Measurements from ENCODE around the gene RFX8. TPM values are rescaled to one million over a fixed set of nuclear protein-coding genes. Genes with fewer than 3 reads are reported as not detected.

Gene RFX8
- total and polyA plus RNA-seq, 2 of the 4 experiments (the other 2 are of a cell fraction), result 2.9 to 5.3 TPM

- Histone ChIP-seq H3K4ac (ENCODE audit: low read depth, low read length) (no peak overlapping the region), H3K9me3 (ENCODE audit: control insufficient read depth, insufficient read depth, low read length) (no peaks in the 10 kb centered on the region), H4K20me1 (ENCODE audit: insufficient read depth, low read length) (no peaks in the 10 kb centered on the region), H3K23ac (ENCODE audit: low read depth, low read length) (no peak overlapping the region), H3K27me3 (ENCODE audit: control insufficient read depth, insufficient read depth, low read length) (no peaks in the 10 kb centered on the region; the same call in 1 of the 2 replicates), H2BK15ac (ENCODE audit: low read depth, low read length) (no peak overlapping the region), H2BK120ac (ENCODE audit: low read depth, low read length) (no peak overlapping the region), H3K4me1 (ENCODE audit: control insufficient read depth, insufficient read depth, low read length) (no peaks in the 10 kb centered on the region), H3K14ac (replicated peaks; ENCODE audit: low read depth, low read length) (no peak overlapping the region), H4K8ac (ENCODE audit: low read depth in 2 of 2, low read length in 2 of 2) (no peak overlapping the region), H4K5ac (ENCODE audit: low read depth, low read length) (no peak overlapping the region), H3K56ac (ENCODE audit: extremely low read depth, insufficient read depth, low read length) (no peak overlapping the region), H2BK20ac (ENCODE audit: low read depth, low read length) (no peak overlapping the region), H3K36me3 (ENCODE audit: control insufficient read depth, insufficient read depth, low read length) (no peaks in the 10 kb centered on the region), H4K91ac (ENCODE audit: insufficient read depth, low read depth, low read length) (no peak overlapping the region), H3K9me1 (ENCODE audit: insufficient read depth, low read length) (no peaks in the 10 kb centered on the region), H3K18ac (ENCODE audit: low read depth, low read length) (no peak overlapping the region), H3K27ac (ENCODE audit: insufficient read depth, low read length) (no peak overlapping the region), H2BK5ac (ENCODE audit: low read depth, low read length, poor library complexity, severe bottlenecking) (no peak overlapping the region), H2AK5ac (ENCODE audit: low read depth, low read length) (no peak overlapping the region), H3K79me1 (ENCODE audit: low read depth in 1 of 2, low read length in 2 of 2) (no peaks in the 10 kb centered on the region), H3K4me3 (ENCODE audit: insufficient read depth, low read depth, low read length) (no peak overlapping the region), H2AK9ac (replicated peaks; ENCODE audit: low read depth, low read length, poor library complexity) (no peak overlapping the region), H2AFZ (replicated peaks; ENCODE audit: low read length, poor library complexity) (no peak overlapping the region), H3K4me2 (ENCODE audit: low read depth, low read length) (no peak overlapping the region), H3K9ac (ENCODE audit: low read depth, low read length) (no peak overlapping the region)
- ATAC-seq (ENCODE audit: low read depth), result peak; percentile 61; the same call in 1 of the 2 replicates
- POLR2A ChIA-PET (ENCODE audit: unreplicated experiment), result interaction anchor here (0.5 kb wide), 1 partner anchor 12 kb away, joined by 8 read pairs; no protein-coding TSS in a partner anchor
- intact Hi-C loops (cut with micrococcal nuclease), result no loop called here
- dilution Hi-C loops (cut with HindIII; ENCODE audit: low sequenced_read_pairs, unreplicated experiment), result no loop called here
- in situ Hi-C loops (cut with MboI; ENCODE audit: low sequenced_read_pairs), result loop anchor here (10.0 kb wide), 1 partner anchor 485 kb away; no protein-coding TSS in a partner anchor
- no TSS peak for BruUV-seq (replicated peaks)
- CTCF ChIA-PET, result interaction anchor here (0.5 to 1.3 kb wide), 7 partner anchors 15 to 434 kb away, joined by 3 to 7 read pairs (median 3); no protein-coding TSS in a partner anchor
- peak; percentile 65 for DNase-seq
- 56% methylated on average over 3 of the region's 7 CpGs; no CpG with 5 or more reads in 1 of the 2 experiments for WGBS, 2 experiments (ENCODE audit: extremely low coverage in 2 of 2, insufficient read length in 1 of 2)
- TF ChIP-seq POLR2A (IDR thresholded peaks at IDR 0.05; ENCODE audit: low read depth, low read length), result no peak
- no peak for TF ChIP-seq FOS (IDR thresholded peaks at IDR 0.05; ENCODE audit: low read depth, low read length)
- TF ChIP-seq MAFK (IDR thresholded peaks at IDR 0.05; ENCODE audit: low read depth, low read length), result 0 out of 2 replicates have a peak, but pooled peaks have one; percentile 11
- TF ChIP-seq SMC3 (IDR thresholded peaks at IDR 0.05; ENCODE audit: low read depth, low read length), result peak; percentile 46; the same call in 1 of the 2 replicates
- TF ChIP-seq RFX5 (IDR thresholded peaks at IDR 0.05; ENCODE audit: low read depth, low read length), result no peak
- TF ChIP-seq CEBPB (IDR thresholded peaks at IDR 0.05; ENCODE audit: low read depth, low read length), result no peak
- no peak for TF ChIP-seq USF2 (IDR thresholded peaks at IDR 0.05; ENCODE audit: low read depth, low read length)
- no peak for TF ChIP-seq MXI1 (IDR thresholded peaks at IDR 0.05; ENCODE audit: borderline replicate concordance, low read depth, low read length)
- TF ChIP-seq NFE2L2 (IDR thresholded peaks at IDR 0.05; ENCODE audit: low read depth, low read length), result no peak
- TF ChIP-seq CHD1 (IDR thresholded peaks at IDR 0.05; ENCODE audit: low read depth, low read length), result no peak
- TF ChIP-seq MAZ (IDR thresholded peaks at IDR 0.05; ENCODE audit: borderline replicate concordance, low read depth, low read length), result no peak
- no peak for TF ChIP-seq ELK1 (IDR thresholded peaks at IDR 0.05; ENCODE audit: borderline replicate concordance, low read depth, low read length)
- peak; percentile 43 for TF ChIP-seq CTCF (conservative IDR thresholded peaks at IDR 0.05; ENCODE audit: low read depth, low read length)
- no peak for TF ChIP-seq RCOR1 (IDR thresholded peaks at IDR 0.05; ENCODE audit: insufficient replicate concordance, low read length)
These were observed 124.8 kb downstream of the RFX8 start for GRCh38 chr2:101349893-101350662.

Measured in IMR-90 (cell line).